GM19023 (cell line): ENCODE results near the gene TCF4.

Source experiments
- ATAC-seq: cut with Tn5 transposase; IDR thresholded peaks from one replicate; pipeline ENCODE4 v1.9.1; 2021; ENCODE audit warnings: mild to moderate bottlenecking, moderate library complexity; ENCODE audit not compliant: unreplicated experiment

Gene TCF4

DNA sequence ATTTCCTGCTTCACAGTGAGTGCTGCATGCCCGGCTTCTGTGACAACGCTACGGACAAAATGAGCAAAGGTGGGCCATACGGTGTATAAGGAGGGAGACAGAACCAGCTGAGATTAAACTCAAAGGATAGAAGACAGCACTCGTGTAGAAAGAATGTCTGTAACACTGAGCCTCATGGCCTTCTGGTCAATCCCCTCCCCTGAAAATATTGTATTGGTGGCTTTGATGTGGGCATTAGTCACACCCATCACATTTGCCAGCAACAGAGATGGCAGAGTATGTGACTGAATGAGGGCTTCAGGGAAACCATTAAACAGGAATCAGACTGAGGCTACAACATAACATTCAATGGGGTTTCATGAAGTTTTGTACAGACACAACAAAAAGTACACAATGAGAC lies 341.0 kb downstream of the TCF4 start:
- no peak for ATAC-seq

DNA sequence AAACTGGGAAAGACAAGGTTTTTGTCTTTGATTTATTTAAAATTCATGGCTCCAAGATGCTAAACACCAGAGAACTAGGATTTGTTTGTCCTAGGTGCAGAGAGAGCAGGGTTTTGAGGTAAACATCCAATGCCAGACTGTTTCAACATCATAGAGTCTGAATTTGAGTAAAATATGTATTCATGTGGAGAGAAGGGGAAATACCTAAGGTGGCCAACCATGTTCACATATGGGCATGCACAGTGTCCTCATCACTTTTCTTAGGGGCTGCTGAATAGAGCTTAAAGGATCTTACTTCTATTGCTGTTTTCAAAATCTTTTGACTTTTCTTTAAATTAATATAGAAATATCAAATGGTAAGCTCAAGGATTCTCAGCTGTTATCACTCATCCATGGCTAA lies 341.7 kb downstream of the TCF4 start:
- no peak for ATAC-seq

DNA sequence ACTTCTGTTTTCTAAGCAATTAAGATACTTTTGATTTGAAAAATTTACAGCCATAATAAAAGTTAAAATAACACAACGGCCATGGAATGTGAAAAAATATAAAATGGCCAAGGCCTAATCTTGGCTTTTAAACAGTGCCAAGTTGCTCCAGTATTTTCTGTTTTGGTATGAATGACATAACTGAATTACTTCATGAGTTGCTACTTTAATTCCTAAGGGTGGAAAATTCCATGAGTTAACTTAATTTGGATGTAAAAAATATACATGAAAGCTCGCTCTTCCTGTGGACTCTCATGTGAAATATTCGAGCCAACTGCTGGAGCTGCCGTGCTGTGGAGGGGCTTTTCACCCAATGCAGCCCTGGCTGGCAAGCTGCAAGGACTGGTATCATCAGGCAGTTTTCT lies 342.8 kb downstream of the TCF4 start:
- ATAC-seq: no peak

DNA sequence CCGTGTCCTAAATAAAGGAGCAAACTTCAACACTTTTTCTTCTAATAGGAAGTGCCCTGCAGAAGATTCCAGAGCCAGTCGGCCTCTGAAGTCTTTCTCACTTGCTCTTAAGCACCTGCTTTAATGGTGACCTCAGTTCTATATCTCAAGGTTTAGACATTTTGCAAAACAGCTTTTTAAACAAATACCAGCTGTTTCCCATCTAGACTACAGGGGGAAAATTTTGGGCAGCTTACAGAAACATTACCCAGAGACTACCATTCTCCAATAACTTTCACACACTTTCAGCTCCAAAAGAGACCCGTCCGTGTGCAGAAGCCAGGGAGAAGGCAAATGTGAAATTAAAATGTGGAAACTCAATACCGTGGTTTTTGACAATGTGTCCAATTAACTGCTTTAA lies 343.4 kb downstream of the TCF4 start:
- no peak for ATAC-seq

DNA sequence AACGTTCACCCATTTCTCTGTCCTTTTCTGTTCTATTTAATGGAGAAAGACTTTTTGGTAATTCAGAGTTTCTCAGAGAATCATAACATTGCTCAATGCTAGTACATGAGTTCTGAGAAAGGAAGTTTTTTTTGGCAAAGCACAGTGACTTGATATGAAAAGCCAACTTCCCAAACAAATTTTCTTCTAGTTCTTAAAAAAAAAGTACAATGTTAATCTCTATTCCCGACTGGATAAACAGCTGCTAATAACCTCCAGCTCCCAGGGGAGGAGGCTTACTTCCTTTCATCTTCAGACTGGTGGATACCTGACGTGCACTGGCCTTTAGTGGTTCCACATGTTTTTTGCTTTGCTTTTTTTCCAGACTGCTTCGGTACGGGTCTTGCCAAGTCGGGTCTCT lies 344.1 kb downstream of the TCF4 start:
- ATAC-seq: no peak

DNA sequence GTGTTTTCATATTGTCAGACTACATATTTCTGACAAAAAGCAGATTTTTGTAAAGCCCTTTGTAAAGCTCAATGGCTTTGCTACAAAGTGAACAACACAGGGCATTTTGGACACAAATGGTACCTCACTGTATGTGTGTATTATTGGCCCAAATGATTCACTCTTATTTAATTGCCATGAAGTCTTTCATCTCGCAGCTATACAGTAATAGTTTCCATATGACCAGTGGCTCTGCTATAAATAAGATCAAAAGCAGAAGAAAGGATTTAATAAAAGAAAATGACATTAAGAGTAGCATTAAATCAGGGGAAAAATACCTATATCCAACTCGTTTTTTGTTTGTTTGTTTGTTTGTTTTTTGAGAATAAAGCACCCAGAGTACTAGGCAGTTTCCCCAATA lies 344.7 kb downstream of the TCF4 start:
- no peak for ATAC-seq

DNA sequence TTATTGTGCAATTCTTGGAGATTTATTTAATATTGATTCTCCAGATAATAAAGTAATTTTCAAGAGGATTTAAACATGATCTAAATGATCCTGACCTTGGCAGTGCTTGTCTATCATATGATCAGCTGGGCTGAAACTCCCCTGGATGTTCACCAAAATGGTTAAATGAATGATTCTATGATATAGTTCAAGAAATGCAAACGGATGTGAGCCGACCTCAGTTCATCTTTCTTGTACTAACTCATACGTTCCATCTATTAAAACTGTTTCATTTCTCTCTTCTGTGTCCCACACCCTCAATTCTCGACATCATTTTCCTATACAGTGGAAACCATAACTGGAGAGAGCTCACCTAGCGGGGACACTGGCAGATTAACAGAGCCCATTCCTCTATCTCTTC lies 347.0 kb downstream of the TCF4 start:
- ATAC-seq: peak; percentile 53

DNA sequence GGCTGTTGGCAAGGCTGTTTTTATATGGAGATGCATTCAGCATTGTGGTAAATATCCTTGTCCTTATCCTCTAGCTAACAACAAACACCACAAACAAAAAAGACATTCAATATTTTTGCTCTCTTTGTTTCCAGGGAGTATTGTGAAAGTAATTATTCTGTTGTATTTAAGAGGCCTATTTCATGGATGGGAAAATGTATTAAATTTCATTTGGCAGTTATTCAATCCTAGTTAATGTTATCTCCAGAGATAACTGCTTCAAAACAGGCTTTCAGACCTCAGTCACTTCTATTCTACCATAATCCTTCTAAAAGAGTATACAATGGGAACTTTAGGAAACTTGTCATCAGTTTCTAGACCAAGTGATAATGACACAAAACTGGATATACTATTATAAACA lies 348.3 kb downstream of the TCF4 start:
- no peak for ATAC-seq

DNA sequence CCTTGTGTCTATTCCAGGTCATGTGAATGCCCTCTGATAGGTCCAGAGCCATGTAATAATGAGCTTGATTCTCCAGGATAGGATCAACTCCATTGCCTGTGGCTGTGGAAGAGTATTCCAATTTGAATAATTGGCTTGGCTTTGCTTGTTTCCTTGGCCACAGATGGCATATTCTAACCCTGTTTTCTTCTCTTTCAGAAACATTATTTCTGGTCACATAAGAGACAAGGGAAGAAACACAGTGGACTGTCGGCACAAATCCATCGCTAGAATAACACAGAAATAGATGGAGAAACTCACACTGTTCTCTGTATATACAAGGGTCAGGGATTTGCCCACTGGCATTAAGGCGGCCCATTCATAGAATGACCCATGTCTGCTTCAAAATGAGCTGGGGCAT lies 350.3 kb downstream of the TCF4 start:
- ATAC-seq: no peak

DNA sequence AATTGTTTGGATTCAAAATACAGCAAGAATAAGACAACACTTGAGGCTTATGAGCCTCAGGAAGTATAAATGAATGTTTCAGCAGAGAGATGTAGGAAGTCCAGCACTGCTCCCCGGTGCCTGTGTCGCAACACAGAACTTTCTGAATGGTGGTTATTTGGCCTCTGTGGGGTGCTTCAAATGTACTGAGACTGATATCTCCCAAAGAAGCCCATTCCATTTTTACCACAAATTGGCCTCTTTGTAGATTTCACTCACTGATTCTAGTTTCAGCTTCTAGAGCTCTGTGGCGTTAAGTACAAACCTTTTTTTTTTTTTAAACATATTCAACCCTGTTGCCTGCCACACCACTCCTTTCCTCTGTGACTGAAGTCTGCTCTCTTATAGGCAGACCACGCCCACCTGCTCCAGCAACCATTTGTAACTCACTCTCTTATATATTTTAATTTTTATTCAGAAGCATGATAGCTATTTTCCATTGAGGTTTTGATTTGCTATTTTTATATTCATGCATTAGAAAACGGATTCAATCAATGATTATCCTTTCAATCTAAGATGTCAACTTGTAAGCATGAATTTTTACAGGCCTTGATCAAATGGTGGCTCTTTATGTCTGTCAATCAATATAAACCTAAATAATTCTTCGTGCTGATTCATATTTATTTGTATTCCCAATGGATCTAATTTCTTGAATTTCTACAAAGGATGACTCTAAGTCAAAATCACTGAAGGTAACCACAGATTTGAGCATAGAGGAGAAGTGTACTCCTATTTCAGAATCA lies 351.7 kb downstream of the TCF4 start:
- peak; percentile 41 for ATAC-seq

DNA sequence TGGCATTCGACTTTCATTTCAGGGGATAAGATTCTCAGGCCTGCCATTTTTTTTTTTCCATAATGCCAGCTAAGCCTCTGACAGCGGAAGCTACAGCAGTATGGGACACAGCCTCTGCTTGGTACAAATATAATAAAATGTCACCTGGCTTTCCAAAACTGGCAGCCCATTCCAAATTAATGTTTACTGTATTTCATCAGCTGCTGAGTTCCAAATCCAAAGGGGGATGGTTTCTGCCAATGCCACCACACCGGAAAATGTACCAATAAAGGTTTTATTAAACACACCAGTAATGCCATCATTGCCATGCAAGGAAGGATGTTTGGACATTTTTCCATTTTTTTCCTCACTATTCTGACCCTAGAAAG lies 352.9 kb downstream of the TCF4 start:
- no peak for ATAC-seq

DNA sequence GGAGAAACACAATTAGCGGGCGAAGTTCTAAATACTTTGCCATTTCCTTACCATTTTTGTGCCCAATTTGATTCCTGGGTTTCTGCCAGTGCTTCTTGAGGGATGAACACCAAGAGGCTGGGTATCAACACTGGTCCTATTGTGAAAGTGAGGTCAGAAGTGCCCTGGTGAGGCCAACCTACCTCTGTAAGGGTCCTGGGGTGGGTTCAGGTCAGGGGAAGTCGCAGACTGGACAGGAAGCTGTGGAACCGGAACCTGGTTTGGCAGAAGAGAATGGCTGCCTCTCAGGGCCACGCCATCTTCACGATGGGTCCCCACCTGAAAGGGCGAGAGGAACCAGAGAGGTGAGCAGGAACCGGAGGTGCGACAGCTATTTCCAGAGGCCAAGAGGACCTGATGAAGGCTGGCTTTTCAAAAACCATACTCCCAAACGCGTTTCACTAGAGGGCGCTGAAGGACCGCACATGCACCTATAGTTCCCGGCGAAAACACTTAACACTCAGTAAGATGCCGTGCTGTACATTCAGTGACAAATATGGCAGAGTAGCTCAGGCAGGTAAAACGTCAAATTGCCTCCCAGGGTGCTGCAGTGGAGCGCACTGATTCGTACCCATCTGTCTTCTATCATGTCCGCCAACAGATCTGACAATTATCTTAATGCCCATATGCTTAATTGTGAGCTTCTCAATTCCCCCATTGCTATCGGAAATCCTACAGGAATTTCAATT lies 353.5 kb downstream of the TCF4 start:
- ATAC-seq: peak; percentile 76

DNA sequence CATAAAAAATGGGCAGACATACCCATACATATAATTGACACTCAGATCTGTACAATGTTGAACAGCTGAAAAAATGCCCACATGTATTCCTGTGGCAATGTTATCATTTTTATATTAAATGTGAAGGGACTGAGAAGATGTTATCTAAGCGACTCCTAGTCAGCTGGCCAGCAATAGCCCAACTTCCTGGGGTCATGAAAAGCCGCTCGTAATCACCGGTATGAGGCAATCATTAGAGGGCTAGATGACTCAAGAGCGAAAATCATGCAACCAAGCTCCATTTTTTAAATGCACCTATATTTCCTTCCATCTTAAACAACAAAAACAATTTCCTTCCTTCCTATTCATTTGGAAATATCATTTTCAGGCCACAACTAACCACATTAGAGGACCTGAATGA lies 354.1 kb downstream of the TCF4 start:
- ATAC-seq: no peak

DNA sequence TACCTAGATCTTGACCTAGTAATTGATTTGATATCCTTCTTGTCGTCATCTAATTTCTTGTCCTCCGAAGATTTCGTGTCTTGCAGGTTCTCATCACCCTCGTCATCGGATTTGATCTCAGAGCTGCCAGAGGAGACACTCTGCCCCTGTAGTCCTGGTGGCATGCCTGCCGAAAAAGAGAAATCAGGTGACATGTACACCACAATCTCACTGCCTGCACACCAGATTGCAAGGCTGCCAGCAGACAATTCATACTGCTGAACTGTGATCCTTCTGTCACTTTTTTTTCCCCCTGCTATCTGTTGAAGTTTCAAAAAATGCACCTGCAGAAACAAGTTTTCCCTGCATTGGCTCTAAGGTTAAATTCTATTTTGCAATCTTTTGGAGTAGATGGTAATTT lies 355.5 kb downstream of the TCF4 start:
- no peak for ATAC-seq

DNA sequence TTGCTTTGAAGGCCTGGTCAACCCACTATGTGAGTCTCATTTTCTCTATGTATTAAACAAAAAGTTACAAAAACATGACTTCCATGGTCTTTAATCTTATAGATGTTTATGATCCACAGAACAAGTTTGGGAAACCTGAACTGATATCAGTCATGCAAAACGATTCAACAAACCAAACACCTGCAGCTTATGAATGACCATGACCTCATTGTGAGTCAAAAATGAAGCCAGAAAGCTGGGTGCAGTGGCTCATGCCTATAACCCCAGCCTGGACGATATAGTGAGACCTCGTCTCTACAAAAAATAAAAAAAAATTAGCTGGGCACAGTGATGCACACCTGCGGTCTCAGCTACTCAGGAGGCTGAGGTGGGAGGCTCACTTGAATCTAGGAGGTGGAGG lies 358.3 kb downstream of the TCF4 start:
- ATAC-seq: no peak

DNA sequence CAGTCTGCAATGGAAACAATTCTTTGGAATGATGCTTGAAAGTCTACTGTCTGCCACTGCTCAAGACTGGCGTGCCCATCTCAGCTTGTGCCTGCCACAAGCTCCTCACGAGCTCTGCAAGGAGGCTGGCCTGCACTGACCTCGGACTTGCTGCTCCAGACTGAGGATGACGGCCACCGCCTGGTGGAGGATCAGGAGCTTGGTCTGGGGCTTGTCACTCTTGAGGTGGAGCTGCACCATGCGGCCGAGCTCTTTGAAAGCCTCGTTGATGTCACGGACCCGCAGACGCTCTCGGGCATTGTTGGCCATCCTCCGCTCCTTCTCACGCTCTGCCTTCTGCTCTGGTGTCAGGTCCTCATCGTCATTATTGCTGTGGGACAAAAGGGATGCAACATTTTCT lies 359.3 kb downstream of the TCF4 start:
- no peak for ATAC-seq

DNA sequence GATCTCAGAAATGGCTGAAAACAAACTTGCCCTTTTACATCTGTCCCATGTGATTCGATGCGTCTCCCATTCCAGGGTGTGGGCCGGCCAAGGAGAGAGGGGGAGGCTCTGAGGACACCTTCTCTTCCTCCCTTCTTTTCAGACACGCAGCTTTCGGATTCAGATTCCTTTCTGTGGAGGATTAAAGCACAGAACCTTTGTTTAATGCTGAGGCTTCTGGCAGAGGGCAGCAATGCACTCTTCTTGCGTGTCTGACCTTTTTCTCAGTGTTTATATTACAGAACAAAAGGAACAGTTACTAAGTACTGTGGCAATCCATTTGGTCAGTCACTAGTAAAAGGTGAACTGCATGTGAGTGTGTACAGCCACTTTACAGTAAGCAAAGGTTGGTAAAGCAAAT lies 359.8 kb downstream of the TCF4 start:
- ATAC-seq: no peak

DNA sequence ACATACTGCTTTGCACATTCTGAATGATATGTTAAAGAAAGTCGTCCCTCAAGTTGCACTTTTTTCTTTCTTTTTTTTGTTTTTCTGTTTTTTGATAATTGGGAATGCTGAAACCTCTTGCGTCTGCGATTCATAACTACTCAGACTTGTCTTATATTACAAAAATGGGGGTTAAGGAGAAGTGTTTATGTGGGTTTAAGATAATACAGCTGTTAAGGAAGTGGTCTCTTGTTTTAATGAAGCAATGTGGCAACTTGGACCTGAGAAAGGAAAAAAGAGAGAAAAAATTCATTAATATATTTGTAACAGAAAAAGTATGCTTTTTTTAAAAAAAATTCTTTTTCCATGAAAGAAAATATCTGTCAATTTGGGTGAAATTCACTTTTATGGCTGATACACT lies 360.2 kb downstream of the TCF4 start:
- no peak for ATAC-seq

DNA sequence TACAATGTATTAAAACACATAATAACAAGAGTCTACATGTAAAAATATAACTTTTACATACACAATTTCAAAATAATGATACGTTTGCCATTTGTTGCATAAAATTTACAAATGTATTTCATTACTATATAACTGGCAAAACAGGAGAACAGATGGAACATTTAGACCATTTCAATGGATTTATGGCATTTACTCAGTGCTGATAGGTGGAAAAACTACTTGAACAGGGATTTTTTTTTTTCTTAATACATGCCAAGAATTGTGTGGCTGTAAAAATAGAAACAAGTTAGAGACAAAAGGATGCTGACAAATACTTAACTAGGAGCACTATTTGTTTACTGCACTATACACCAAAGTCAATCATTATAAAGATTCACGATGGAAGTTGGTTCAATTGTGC lies 361.9 kb downstream of the TCF4 start:
- ATAC-seq: no peak

DNA sequence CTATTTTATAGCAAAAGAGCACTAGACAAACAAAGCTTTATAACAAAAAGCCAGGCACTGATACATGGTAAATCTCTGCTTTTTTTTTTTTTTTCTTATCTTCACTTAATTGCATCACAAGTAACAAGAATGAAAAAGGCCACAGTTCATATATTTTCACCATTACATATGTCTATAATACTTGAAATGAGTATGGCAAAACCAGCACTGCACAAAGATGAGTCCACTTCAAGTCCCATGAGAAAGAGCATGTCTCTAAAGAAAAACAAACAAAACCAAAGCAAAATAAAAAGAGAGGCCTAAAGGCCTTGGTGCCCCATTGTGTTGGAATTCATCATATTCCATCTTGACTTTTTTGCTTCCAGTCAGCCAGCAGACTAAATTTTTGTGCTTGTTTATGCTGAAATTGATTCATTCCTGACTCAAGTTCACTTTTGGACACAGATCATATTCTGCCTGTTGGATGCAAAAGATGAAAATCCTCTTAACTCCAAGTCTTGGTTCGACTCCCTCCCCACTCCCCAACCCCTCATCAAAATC lies 363.8 kb downstream of the TCF4 start:
- no peak for ATAC-seq

DNA sequence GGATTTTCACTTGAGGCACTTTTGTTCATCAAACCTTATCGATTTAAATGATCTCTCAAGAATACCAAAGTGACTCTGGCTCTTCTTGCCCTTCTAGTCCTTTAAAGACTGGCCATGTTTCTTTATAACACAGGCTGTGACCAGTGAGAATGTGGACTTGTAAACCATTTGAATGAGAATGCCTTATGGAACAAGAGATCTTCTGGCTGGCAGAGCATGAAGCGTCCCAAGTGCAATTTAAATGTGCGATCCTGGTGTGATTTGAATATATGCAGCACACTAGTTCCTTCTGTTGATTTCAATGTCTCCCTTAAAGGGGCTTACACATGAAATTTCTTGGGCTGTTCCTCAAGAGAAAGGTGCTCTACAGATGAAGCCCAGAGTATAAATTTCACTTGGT lies 366.4 kb downstream of the TCF4 start:
- no peak for ATAC-seq

DNA sequence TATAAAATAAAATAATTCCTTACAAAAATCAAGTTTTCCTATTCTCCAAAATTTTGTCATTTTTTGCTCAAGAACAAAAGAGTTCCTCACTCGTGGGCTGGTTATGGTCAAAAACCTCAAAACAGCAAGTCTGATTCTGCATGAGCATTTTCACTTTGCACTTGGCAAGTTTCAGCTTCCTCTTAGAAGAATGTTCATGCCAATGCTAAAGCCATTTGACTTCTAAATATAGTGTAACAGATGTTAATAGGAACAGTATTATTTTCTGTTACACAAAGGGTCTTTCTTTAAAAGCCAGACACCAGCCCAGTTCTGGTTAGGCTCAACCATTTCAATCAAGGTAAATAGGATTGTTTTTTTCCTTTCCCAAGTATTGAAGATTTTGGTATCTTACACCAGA lies 367.5 kb downstream of the TCF4 start:
- ATAC-seq: peak; percentile 68
